Measurements from ENCODE around the gene EFCAB12. TPM values are rescaled to one million over a fixed set of nuclear protein-coding genes. Genes with fewer than 3 reads are reported as not detected.

Gene EFCAB12
- total RNA-seq, 1 donor from 2014 or later = 0.14 TPM

DNA sequence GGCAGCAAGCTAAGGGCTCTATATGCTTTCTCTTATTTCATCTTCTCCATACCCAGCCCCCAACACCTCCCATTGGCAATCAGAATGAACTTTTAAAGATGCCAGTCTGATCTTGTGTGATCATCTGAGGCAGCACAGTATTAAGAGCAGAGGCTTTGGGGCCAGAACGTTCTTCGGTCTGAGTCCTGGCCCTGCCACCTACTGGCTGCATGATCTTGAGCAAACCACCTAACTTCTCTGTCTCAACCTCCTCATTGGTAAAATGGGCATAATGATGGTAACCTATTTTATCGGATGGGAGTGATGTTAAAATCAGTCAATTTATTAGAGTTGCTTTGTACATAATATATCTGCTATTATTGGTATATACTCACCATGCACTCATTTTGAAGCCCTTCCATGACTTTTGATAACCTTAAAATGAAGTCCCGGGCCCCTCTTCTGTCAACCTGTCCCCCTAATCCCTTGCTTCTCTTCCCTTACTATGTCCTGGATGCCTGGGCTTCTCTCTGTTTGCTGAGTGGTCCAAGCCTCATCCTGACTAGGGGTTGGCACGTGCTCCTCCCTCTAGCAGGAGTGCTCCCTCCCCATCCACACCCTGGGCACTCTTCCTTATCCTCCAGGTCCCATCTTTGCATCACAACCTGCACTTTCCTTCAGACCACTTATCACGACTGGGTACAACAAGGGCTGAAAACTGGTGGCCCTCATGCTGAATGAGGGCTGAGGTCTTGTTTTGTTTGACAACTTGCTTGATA is 6.3 kb downstream of the EFCAB12 start:
- Mint-ChIP-seq H3K27me3 (ENCODE audit: low read depth, unreplicated experiment) (peaks cover 3% of the 10 kb centered on the region), H3K9me3 (ENCODE audit: unreplicated experiment) (no peaks in the 10 kb centered on the region), H3K4me3 (ENCODE audit: unreplicated experiment) (no peak overlapping the region), H3K4me1 (ENCODE audit: low read depth, unreplicated experiment) (peaks cover 13% of the 10 kb centered on the region), H3K27ac (ENCODE audit: unreplicated experiment) (no peak overlapping the region), H3K36me3 (ENCODE audit: low read depth, unreplicated experiment) (no peaks in the 10 kb centered on the region)
- TF ChIP-seq, protein P1, sequence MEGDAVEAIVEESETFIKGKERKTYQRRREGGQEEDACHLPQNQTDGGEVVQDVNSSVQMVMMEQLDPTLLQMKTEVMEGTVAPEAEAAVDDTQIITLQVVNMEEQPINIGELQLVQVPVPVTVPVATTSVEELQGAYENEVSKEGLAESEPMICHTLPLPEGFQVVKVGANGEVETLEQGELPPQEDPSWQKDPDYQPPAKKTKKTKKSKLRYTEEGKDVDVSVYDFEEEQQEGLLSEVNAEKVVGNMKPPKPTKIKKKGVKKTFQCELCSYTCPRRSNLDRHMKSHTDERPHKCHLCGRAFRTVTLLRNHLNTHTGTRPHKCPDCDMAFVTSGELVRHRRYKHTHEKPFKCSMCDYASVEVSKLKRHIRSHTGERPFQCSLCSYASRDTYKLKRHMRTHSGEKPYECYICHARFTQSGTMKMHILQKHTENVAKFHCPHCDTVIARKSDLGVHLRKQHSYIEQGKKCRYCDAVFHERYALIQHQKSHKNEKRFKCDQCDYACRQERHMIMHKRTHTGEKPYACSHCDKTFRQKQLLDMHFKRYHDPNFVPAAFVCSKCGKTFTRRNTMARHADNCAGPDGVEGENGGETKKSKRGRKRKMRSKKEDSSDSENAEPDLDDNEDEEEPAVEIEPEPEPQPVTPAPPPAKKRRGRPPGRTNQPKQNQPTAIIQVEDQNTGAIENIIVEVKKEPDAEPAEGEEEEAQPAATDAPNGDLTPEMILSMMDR (IDR thresholded peaks at IDR 0.05; ENCODE audit: insufficient read depth, low read depth, low read length) = no peak
- no peak for DNase-seq (ENCODE audit: low read depth)
- H3K79me2 ChIP-seq (ENCODE audit: insufficient read depth, low read length) = no peaks in the 10 kb centered on the region
- peaks cover 9% of the 10 kb centered on the region for H3K27me3 ChIP-seq (ENCODE audit: insufficient read depth, low read length)
- FAIRE-seq = no peak
- no peak overlapping the region for H3K4me3 ChIP-seq (ENCODE audit: insufficient read depth, low read depth, low read length)
- no peak overlapping the region for H3K4me2 ChIP-seq (ENCODE audit: low read length)
- no peaks in the 10 kb centered on the region for H3K4me1 ChIP-seq (ENCODE audit: insufficient read depth, low read length)
- no peak overlapping the region for H2AFZ ChIP-seq (ENCODE audit: low read depth, low read length)
- no peaks in the 10 kb centered on the region for H3K9me3 ChIP-seq (ENCODE audit: insufficient read depth, low read depth, low read length)
- H3K9ac ChIP-seq (ENCODE audit: low read length) = no peak overlapping the region
- H4K20me1 ChIP-seq (ENCODE audit: insufficient read depth, low read length) = no peaks in the 10 kb centered on the region
- H3K27ac ChIP-seq (ENCODE audit: low read depth, low read length) = no peak overlapping the region
- no peaks in the 10 kb centered on the region for H3K36me3 ChIP-seq (ENCODE audit: insufficient read depth, low read length)

DNA sequence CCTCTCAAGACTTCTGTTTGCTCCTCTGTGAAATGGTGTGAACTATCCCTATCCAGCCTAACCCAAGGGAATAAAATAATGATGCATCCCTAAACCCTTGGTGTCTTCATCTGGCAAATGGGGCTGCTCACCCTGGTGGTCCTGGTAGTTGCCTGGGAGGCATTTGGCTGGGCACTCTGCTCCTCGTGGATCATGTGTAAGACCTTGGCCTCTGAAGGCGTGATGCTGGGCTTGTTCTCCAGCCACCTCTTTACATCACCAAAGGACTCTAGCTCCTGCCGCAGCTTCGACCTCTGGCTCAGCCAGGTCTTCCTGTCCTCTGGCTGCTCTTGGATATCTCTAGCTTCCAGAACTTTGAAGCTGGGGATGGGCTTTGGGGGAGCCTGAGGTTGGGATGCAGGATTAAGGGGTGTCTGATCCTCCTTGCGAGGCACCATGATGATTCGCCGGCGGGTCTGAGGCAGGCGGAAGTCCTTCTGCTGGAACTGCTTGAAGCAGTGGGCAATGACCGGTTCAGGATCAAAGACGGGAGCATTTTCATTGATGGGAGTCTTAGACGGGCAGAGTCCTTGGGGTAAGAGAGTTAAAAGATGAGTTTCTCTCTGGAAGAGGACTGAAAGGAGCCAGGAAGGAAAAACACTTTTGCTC is 7.1 kb downstream of the EFCAB12 start:
- Histone ChIP-seq H3K4me1 (ENCODE audit: insufficient read depth, low read length) (no peaks in the 10 kb centered on the region), H3K4me2 (ENCODE audit: low read length) (no peak overlapping the region), H4K20me1 (ENCODE audit: insufficient read depth, low read length) (no peaks in the 10 kb centered on the region), H3K27me3 (ENCODE audit: insufficient read depth, low read length) (peaks cover 9% of the 10 kb centered on the region), H2AFZ (ENCODE audit: low read depth, low read length) (no peak overlapping the region), H3K27ac (ENCODE audit: low read depth, low read length) (no peak overlapping the region), H3K4me3 (ENCODE audit: insufficient read depth, low read depth, low read length) (no peak overlapping the region), H3K9me3 (ENCODE audit: insufficient read depth, low read depth, low read length) (no peaks in the 10 kb centered on the region), H3K79me2 (ENCODE audit: insufficient read depth, low read length) (no peaks in the 10 kb centered on the region), H3K9ac (ENCODE audit: low read length) (no peak overlapping the region), H3K36me3 (ENCODE audit: insufficient read depth, low read length) (no peaks in the 10 kb centered on the region)
- no peak for TF ChIP-seq EZH2 (IDR thresholded peaks at IDR 0.05; ENCODE audit: insufficient read depth, low read length)
- TF ChIP-seq, protein P1 (IDR thresholded peaks at IDR 0.05; ENCODE audit: insufficient read depth, low read depth, low read length) = no peak
- Mint-ChIP-seq H3K4me1 (ENCODE audit: low read depth, unreplicated experiment) (peaks cover 13% of the 10 kb centered on the region), H3K27me3 (ENCODE audit: low read depth, unreplicated experiment) (peaks cover 3% of the 10 kb centered on the region), H3K4me3 (ENCODE audit: unreplicated experiment) (no peak overlapping the region), H3K36me3 (ENCODE audit: low read depth, unreplicated experiment) (no peaks in the 10 kb centered on the region), H3K27ac (ENCODE audit: unreplicated experiment) (no peak overlapping the region), H3K9me3 (ENCODE audit: unreplicated experiment) (no peaks in the 10 kb centered on the region)
- FAIRE-seq (no peak), DNase-seq (ENCODE audit: low read depth) (no peak)

DNA sequence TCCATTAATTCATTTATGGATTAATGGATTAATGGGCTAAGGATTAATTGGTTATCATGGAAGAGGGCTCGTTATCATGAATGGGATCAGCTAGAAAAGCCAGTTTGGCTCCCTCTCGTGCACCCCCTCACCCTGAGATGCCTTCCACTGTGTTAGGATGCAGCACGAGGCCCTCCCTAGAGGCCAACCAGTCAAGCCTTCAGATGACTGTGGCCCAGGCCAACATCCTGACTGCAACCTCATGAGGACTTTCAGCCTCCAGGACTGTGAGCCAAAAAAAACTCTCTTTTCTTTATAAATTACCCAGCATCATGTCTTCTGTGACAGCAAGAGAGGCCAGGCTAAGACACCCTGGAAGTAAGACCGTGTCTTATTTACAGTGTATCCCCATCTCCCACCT is 9.0 kb downstream of the EFCAB12 start:
- Histone ChIP-seq H3K4me1 (ENCODE audit: insufficient read depth, low read length) (peaks cover 4% of the 10 kb centered on the region), H2AFZ (ENCODE audit: low read depth, low read length) (no peak overlapping the region), H3K27ac (ENCODE audit: low read depth, low read length) (no peak overlapping the region), H3K9ac (ENCODE audit: low read length) (no peak overlapping the region), H3K4me3 (ENCODE audit: insufficient read depth, low read depth, low read length) (no peak overlapping the region), H4K20me1 (ENCODE audit: insufficient read depth, low read length) (no peaks in the 10 kb centered on the region), H3K36me3 (ENCODE audit: insufficient read depth, low read length) (no peaks in the 10 kb centered on the region), H3K4me2 (ENCODE audit: low read length) (no peak overlapping the region), H3K79me2 (ENCODE audit: insufficient read depth, low read length) (no peaks in the 10 kb centered on the region), H3K27me3 (ENCODE audit: insufficient read depth, low read length) (peaks cover 3% of the 10 kb centered on the region), H3K9me3 (ENCODE audit: insufficient read depth, low read depth, low read length) (no peaks in the 10 kb centered on the region)
- H3K36me3 Mint-ChIP-seq (ENCODE audit: low read depth, unreplicated experiment) = no peaks in the 10 kb centered on the region
- DNase-seq (ENCODE audit: low read depth) (no peak), FAIRE-seq (no peak)
- no peak for TF ChIP-seq EZH2 (IDR thresholded peaks at IDR 0.05; ENCODE audit: insufficient read depth, low read length)
- TF ChIP-seq, protein P1 (IDR thresholded peaks at IDR 0.05; ENCODE audit: insufficient read depth, low read depth, low read length) = no peak
- no peak overlapping the region for H3K4me3 Mint-ChIP-seq (ENCODE audit: unreplicated experiment)
- H3K9me3 Mint-ChIP-seq (ENCODE audit: unreplicated experiment) = no peaks in the 10 kb centered on the region
- peaks cover 9% of the 10 kb centered on the region for H3K4me1 Mint-ChIP-seq (ENCODE audit: low read depth, unreplicated experiment)
- no peak overlapping the region for H3K27ac Mint-ChIP-seq (ENCODE audit: unreplicated experiment)
- peaks cover 3% of the 10 kb centered on the region for H3K27me3 Mint-ChIP-seq (ENCODE audit: low read depth, unreplicated experiment)

Data from astrocyte (in vitro differentiated cells and primary cell).